ENCODE data around the gene METTL22.

DNA sequence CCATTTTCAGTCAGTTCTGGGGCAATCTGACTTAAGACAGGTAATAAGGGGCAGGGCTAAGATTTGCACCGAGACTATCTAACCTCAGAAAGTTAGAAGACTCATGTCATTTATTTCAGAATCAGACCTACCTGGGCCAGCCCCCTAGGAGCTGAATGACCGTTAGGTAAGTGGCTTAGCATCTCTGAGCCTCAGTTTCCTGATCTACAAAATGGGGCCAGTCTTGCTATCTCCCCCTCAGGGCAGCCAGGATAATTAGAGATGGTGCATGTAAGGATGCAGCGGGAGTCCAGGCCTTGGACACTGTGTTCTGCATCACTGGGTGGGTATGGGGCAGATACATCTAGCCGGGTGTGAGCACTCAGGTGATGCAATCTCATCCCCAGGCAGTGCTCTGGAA lies 10.4 kb upstream of the METTL22 start:
- TF ChIP-seq CTCF (IDR thresholded peaks at IDR 0.05) (no peak), POLR2A (IDR thresholded peaks at IDR 0.05) (no peak)

All from vagina (tissue), 2 donors.